Measurements from ENCODE around the gene TRAF2. TPM values are rescaled to one million over a fixed set of nuclear protein-coding genes. Genes with fewer than 3 reads are reported as not detected.
"Not testable (repeated sequence)": the region's sequence is repeated elsewhere in the genome, so short reads cannot be mapped to it uniquely, and the experiment has no call there.

Gene TRAF2
- total and polyA plus RNA-seq, 4 donors, result 7.4 to 19.3 (median 10.0) TPM

GRCh38 chr9:136841646-136842379 is 44.5 kb upstream of the TRAF2 start:
- 38% methylated on average over 15 of the region's 16 CpGs for WGBS (ENCODE audit: insufficient coverage)
- H3K27me3 ChIP-seq (ENCODE audit: control insufficient read depth, insufficient read depth, low read length), result peaks cover 25% of the 10 kb centered on the region
- H3K36me3 ChIP-seq (ENCODE audit: control insufficient read depth, insufficient read depth, low read length), result peaks cover 67% of the 10 kb centered on the region
- not testable (repeated sequence) for DNase-seq (ENCODE audit: low read depth in 4 of 6, low spot score in 6 of 6); H3K9me3 ChIP-seq (ENCODE audit: control insufficient read depth, insufficient read depth, low read length)
- peaks cover 49% of the 10 kb centered on the region for H3K4me1 ChIP-seq (ENCODE audit: control insufficient read depth, insufficient read depth, low read length)
- peak overlapping the region; percentile 57 for H3K4me3 ChIP-seq (ENCODE audit: low read depth, low read length)
- peak overlapping the region; percentile 52 for H3K27ac ChIP-seq (ENCODE audit: low read depth, low read length)

DNA sequence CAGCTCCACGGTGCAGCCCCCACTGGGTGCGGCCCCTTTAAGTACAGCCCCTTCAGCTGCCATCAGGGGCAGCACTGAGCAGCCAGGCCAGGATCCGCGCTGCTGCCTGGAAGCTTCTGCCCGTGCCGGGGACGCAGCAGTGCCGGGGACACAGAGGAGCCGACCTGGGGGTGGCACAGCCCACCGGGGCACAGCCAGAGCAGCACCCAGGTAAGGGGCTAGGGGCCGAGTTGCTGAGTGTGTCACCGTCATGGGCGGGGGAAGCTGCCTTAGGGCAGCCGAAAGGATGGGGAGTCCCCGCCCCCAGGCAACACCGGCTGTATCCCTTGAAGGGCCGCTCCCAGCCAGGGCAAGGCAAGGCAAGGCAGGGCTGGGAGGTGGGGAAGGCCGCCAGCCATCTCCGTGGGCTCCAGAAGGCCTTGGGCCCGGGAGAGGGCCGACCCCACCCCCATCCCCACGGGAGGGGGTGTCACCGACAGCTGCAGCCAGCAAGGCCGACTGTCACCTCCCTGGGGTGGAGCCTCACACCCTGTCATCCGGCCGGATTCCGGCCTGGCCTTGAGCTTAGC is 43.9 kb upstream of the TRAF2 start, which contains the start of gene AJM1:
TSS of gene AJM1 (plus strand) at position 99 of the 569 bp plus-strand sequence. CDS start 1,937 bp downstream, outside the sequence.
- Histone ChIP-seq H3K4me3 (ENCODE audit: low read depth, low read length) (peak within 1 kb of the TSS; percentile 57), H3K27me3 (ENCODE audit: control insufficient read depth, insufficient read depth, low read length) (peaks cover 28% of the 10 kb centered on the region), H3K36me3 (ENCODE audit: control insufficient read depth, insufficient read depth, low read length) (peaks cover 65% of the 10 kb centered on the region), H3K27ac (ENCODE audit: low read depth, low read length) (peak within 1 kb of the TSS; percentile 52), H3K4me1 (ENCODE audit: control insufficient read depth, insufficient read depth, low read length) (peaks cover 52% of the 10 kb centered on the region)
- DNase-seq (ENCODE audit: low read depth in 4 of 6, low spot score in 6 of 6), result peak in 5 of 6 donors; percentile 69 to 95 (median 75)
- H3K9me3 ChIP-seq (ENCODE audit: control insufficient read depth, insufficient read depth, low read length), result not testable (repeated sequence)
- 0% methylated on average over 17 of the region's 27 CpGs for WGBS (ENCODE audit: insufficient coverage)

GRCh38 chr9:136843159-136843800 is 43.0 kb upstream of the TRAF2 start:
- H3K9me3 ChIP-seq (ENCODE audit: control insufficient read depth, insufficient read depth, low read length); DNase-seq (ENCODE audit: low read depth in 4 of 6, low spot score in 6 of 6); H3K27ac ChIP-seq (ENCODE audit: low read depth, low read length): not testable (repeated sequence)
- H3K36me3 ChIP-seq (ENCODE audit: control insufficient read depth, insufficient read depth, low read length), result peaks cover 65% of the 10 kb centered on the region
- peaks cover 60% of the 10 kb centered on the region for H3K4me1 ChIP-seq (ENCODE audit: control insufficient read depth, insufficient read depth, low read length)
- peak overlapping the region; percentile 5 for H3K4me3 ChIP-seq (ENCODE audit: low read depth, low read length)
- peaks cover 31% of the 10 kb centered on the region for H3K27me3 ChIP-seq (ENCODE audit: control insufficient read depth, insufficient read depth, low read length)
- WGBS (ENCODE audit: insufficient coverage), result 17% methylated on average over 19 of the region's 21 CpGs

GRCh38 chr9:136843801-136844740 is 42.2 kb upstream of the TRAF2 start:
- H3K4me3 ChIP-seq (ENCODE audit: low read depth, low read length); H3K9me3 ChIP-seq (ENCODE audit: control insufficient read depth, insufficient read depth, low read length); H3K27ac ChIP-seq (ENCODE audit: low read depth, low read length): not testable (repeated sequence)
- 9% methylated on average over 99 of the region's 99 CpGs for WGBS (ENCODE audit: insufficient coverage)
- Histone ChIP-seq H3K27me3 (ENCODE audit: control insufficient read depth, insufficient read depth, low read length) (peaks cover 31% of the 10 kb centered on the region), H3K36me3 (ENCODE audit: control insufficient read depth, insufficient read depth, low read length) (peaks cover 57% of the 10 kb centered on the region), H3K4me1 (ENCODE audit: control insufficient read depth, insufficient read depth, low read length) (peaks cover 64% of the 10 kb centered on the region)
- peak in 2 of 6 donors; percentile 59 to 61 for DNase-seq (ENCODE audit: low read depth in 4 of 6, low spot score in 6 of 6)

GRCh38 chr9:136844761-136845464 is 41.4 kb upstream of the TRAF2 start:
- Histone ChIP-seq H3K4me1 (ENCODE audit: control insufficient read depth, insufficient read depth, low read length) (peaks cover 64% of the 10 kb centered on the region), H3K36me3 (ENCODE audit: control insufficient read depth, insufficient read depth, low read length) (peaks cover 51% of the 10 kb centered on the region), H3K4me3 (ENCODE audit: low read depth, low read length) (no peak overlapping the region), H3K9me3 (ENCODE audit: control insufficient read depth, insufficient read depth, low read length) (no peaks in the 10 kb centered on the region), H3K27me3 (ENCODE audit: control insufficient read depth, insufficient read depth, low read length) (peaks cover 31% of the 10 kb centered on the region), H3K27ac (ENCODE audit: low read depth, low read length) (no peak overlapping the region)
- no peak for DNase-seq (ENCODE audit: low read depth in 4 of 6, low spot score in 6 of 6)
- WGBS (ENCODE audit: insufficient coverage), result 24% methylated on average over 88 of the region's 88 CpGs

GRCh38 chr9:136845465-136846260 is 40.7 kb upstream of the TRAF2 start:
- Histone ChIP-seq H3K4me3 (ENCODE audit: low read depth, low read length) (no peak overlapping the region), H3K27me3 (ENCODE audit: control insufficient read depth, insufficient read depth, low read length) (peaks cover 31% of the 10 kb centered on the region), H3K9me3 (ENCODE audit: control insufficient read depth, insufficient read depth, low read length) (no peaks in the 10 kb centered on the region), H3K4me1 (ENCODE audit: control insufficient read depth, insufficient read depth, low read length) (peaks cover 67% of the 10 kb centered on the region), H3K36me3 (ENCODE audit: control insufficient read depth, insufficient read depth, low read length) (peaks cover 51% of the 10 kb centered on the region), H3K27ac (ENCODE audit: low read depth, low read length) (no peak overlapping the region)
- WGBS (ENCODE audit: insufficient coverage), result 35% methylated on average over 102 of the region's 102 CpGs
- DNase-seq (ENCODE audit: low read depth in 4 of 6, low spot score in 6 of 6), result no peak

DNA sequence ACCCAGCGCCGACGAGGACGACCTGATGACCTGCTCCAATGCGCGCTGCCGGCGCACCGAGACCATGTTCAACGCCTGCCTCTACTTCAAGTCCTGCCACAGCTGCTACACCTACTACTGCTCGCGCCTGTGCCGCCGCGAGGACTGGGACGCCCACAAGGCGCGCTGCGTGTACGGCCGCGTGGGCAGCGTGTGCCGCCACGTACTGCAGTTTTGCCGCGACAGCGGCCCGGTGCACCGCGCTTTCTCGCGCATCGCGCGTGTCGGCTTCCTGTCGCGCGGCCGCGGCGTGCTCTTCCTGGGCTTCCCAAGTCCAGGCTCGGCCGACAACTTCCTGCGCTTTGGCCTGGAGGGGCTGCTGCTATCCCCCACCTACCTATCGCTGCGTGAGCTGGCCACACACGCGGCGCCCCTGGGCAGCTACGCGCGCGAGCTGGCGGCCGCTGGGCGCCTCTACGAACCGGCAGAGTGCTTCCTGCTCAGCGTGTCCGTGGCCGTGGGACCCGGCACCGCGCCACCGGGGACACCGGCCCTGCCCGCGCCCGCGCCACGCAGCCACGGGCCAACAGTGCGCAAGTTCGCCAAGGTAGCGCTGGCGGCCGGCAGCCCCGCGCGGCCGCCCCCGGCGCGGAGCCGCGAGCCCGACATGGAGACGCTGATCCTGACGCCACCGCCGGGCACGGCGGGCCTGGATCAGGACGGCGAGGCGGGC is 39.8 kb upstream of the TRAF2 start:
- Histone ChIP-seq H3K36me3 (ENCODE audit: control insufficient read depth, insufficient read depth, low read length) (peaks cover 51% of the 10 kb centered on the region), H3K27ac (ENCODE audit: low read depth, low read length) (no peak overlapping the region), H3K27me3 (ENCODE audit: control insufficient read depth, insufficient read depth, low read length) (peaks cover 31% of the 10 kb centered on the region), H3K4me1 (ENCODE audit: control insufficient read depth, insufficient read depth, low read length) (peaks cover 66% of the 10 kb centered on the region), H3K4me3 (ENCODE audit: low read depth, low read length) (no peak overlapping the region), H3K9me3 (ENCODE audit: control insufficient read depth, insufficient read depth, low read length) (no peaks in the 10 kb centered on the region)
- no peak for DNase-seq (ENCODE audit: low read depth in 4 of 6, low spot score in 6 of 6)
- WGBS (ENCODE audit: insufficient coverage), result 18% methylated on average over 98 of the region's 98 CpGs
